Natural killer cell treated with Interleukin-12 subunit alpha and Interleukin-12 subunit beta and Interleukin-15 and Interleukin-18, amount 100 ng/mL, for 72 hours (primary cell): ENCODE measurements around the gene ASTN1. TPM values are rescaled to one million over a fixed set of nuclear protein-coding genes. Genes with fewer than 3 reads are reported as not detected.

Experiments
- ATAC-seq, 2 donors: fragments of 150-1000 bp; cut with Tn5 transposase in 1 of 2; sonication (Bioruptor Pico), chemical (Tn5 transposase) in 1 of 2; 2 replicates each; pipeline ENCODE4 v1.10.0; 2021
- DNase-seq: peaks from one replicate; pipeline ENCODE4 v3.0.0; 2022; ENCODE audit warnings: low spot score
- H3K27ac Mint-ChIP-seq, 2 donors: 1 replicate in 1 of 2; 2 replicates in 1 of 2; pipeline ENCODE4 v1.8.0; 2022; ENCODE audit warnings: mixed read lengths in 2 of 2, mild to moderate bottlenecking in 1 of 2, moderate library complexity in 1 of 2
- H3K27me3 Mint-ChIP-seq, 2 donors: 1 replicate in 1 of 2; 2 replicates in 1 of 2; pipeline ENCODE4 v1.8.0; 2022; ENCODE audit warnings: mixed read lengths in 2 of 2
- H3K36me3 Mint-ChIP-seq: one replicate; pipeline ENCODE4 v1.8.0; 2022; ENCODE audit warnings: mixed read lengths
- H3K4me1 Mint-ChIP-seq, 2 donors: 1 replicate in 1 of 2; 2 replicates in 1 of 2; pipeline ENCODE4 v1.8.0; 2022; ENCODE audit warnings: low read depth in 2 of 2, mixed read lengths in 2 of 2, mild to moderate bottlenecking in 1 of 2
- H3K4me3 Mint-ChIP-seq: one replicate; pipeline ENCODE4 v1.8.0; 2022; ENCODE audit warnings: mixed read lengths
- H3K9me3 Mint-ChIP-seq: 2 replicates; pipeline ENCODE4 v1.8.0; 2022; ENCODE audit warnings: mixed read lengths
- total RNA-seq, 2 donors: library from RNA; stranded (reverse); gene quantifications; one replicate each; pipeline ENCODE4 v1.2.3, GENCODE V29; 2022

The ASTN1 gene
- total RNA-seq, 2 donors from 2014 or later, result not detected

DNA sequence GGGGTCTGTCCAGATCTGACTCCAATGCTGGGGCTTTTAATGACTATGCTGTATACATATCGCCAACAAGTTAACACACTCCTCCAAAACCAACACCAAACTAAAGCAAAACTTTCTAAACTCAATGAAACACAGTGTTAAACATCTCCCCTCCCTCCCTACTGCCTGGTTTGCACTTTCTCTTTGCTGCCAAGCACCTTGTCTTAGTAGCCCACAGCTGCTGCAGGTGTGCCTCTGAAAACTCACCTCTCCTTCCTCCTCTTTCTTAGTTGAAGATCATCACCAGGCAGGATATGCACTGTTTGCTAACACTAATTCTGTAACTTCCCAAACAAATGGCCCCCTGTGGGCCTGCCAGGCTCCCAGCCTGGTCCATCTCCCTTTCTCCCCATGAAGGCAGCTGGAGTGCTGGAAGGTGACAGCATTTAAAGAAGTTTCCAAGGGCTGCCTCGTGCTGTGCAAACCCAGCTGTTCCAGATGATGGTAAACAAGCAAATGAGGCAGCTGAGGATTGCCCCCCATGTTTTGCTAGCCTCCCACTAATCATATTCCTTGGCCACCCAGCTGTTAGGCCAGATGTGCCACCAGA lies 213.7 kb downstream of the ASTN1 start:
- Mint-ChIP-seq H3K36me3 (no peaks in the 10 kb centered on the region), H3K4me3 (no peak overlapping the region), H3K4me1 (no peaks in the 10 kb centered on the region), H3K27ac (no peak overlapping the region), H3K9me3 (peaks cover 6% of the 10 kb centered on the region), H3K27me3 (peaks cover 0 to 9% of the 10 kb centered on the region in 2 donors)
- DNase-seq, result no peak
- ATAC-seq, result no peak

DNA sequence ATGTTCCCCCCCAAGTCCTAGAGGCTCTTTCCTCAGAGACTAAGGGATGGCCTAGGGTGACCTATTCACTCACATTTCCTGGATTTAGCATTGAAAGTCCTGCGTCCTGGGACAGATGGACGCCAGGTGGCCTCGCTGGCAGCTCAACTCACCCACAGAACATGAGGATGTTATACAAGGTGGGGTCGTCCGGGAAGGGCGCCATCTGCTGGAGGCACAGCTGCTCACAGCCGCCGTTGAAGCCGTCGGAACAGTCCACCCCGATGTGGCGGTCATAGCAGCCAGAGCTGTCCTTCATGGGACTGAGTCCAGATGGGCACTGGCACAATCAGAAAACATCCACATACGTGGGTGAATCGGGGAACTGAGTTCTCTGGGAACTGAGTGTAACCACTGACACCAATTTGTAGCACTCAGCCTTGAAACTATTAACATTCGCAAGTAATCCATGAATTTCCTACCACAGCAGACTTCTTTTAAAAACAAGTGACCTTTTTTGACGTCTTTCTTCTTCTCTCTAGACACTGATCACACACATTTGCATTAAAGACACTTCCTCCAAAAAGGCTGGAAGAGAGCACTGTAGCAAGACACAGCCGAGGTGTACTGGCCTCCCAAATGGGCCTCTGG lies 215.4 kb downstream of the ASTN1 start:
- DNase-seq (no peak), ATAC-seq (no peak)
- no peaks in the 10 kb centered on the region for H3K4me1 Mint-ChIP-seq
- H3K4me3 Mint-ChIP-seq, result no peak overlapping the region
- H3K9me3 Mint-ChIP-seq, result peaks cover 3% of the 10 kb centered on the region
- H3K27ac Mint-ChIP-seq, result no peak overlapping the region
- H3K27me3 Mint-ChIP-seq, result peaks cover 0 to 13% of the 10 kb centered on the region in 2 donors
- no peaks in the 10 kb centered on the region for H3K36me3 Mint-ChIP-seq

GRCh38 chr1:176944606-176945005 lies 219.9 kb downstream of the ASTN1 start:
- no peak overlapping the region for H3K4me3 Mint-ChIP-seq
- DNase-seq, result no peak
- peaks cover 0 to 11% of the 10 kb centered on the region in 2 donors for H3K27me3 Mint-ChIP-seq
- peaks cover 6% of the 10 kb centered on the region for H3K36me3 Mint-ChIP-seq
- H3K4me1 Mint-ChIP-seq, result no peaks in the 10 kb centered on the region
- H3K27ac Mint-ChIP-seq, result no peak overlapping the region
- no peak for ATAC-seq
- H3K9me3 Mint-ChIP-seq, result peaks cover 11% of the 10 kb centered on the region

DNA sequence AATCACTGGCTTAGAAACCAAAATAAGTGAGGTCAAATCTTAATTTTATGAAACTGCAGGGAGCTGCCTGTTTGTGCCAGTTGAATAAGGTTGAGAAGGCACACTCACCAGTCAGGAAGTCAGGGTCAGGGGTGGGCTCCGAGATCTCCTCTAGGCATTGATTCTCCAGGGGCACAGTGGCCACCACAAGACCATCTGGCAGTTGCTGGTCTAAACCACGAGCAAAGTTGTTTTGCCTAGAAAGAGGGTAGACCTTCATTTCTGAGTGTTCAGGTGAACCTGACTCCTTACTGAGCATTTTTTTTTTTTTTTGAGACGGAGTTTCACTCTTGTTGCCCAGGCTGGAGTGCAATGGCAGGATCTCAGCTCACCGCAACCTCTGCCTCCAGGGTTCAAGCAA lies 220.7 kb downstream of the ASTN1 start:
- Mint-ChIP-seq H3K27ac (no peak overlapping the region), H3K27me3 (peaks cover 0 to 5% of the 10 kb centered on the region in 2 donors), H3K36me3 (peaks cover 6% of the 10 kb centered on the region), H3K4me3 (no peak overlapping the region), H3K4me1 (no peaks in the 10 kb centered on the region), H3K9me3 (peaks cover 10% of the 10 kb centered on the region)
- no peak for ATAC-seq
- DNase-seq, result no peak

DNA sequence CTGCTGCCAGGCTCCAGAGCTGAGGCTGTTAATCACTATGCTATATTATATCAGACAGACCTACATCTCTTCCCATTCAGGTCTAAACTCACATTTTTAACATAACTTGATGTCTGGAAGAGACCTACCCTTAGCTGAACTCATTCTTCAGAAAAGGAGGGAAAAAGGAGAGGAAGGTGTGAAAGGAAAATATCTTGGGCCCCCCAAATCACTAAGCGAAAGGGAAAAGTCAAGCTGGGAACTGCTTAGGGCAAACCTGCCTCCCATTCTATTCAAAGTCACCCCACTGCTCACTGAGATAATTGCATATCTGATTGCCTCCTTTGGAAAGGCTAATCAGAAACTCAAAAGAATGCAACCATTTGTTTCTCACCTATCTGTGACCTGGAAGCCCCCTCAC lies 222.2 kb downstream of the ASTN1 start:
- Mint-ChIP-seq H3K27me3 (peaks cover 0 to 5% of the 10 kb centered on the region in 2 donors), H3K4me3 (no peak overlapping the region), H3K27ac (no peak overlapping the region), H3K4me1 (no peaks in the 10 kb centered on the region), H3K36me3 (peaks cover 6% of the 10 kb centered on the region), H3K9me3 (peaks cover 10% of the 10 kb centered on the region)
- DNase-seq (no peak), ATAC-seq (no peak)

GRCh38 chr1:176939993-176940392 lies 224.5 kb downstream of the ASTN1 start:
- H3K9me3 Mint-ChIP-seq, result peaks cover 13% of the 10 kb centered on the region
- ATAC-seq (no peak), DNase-seq (no peak)
- H3K36me3 Mint-ChIP-seq, result peaks cover 6% of the 10 kb centered on the region
- no peak overlapping the region for H3K4me3 Mint-ChIP-seq
- no peaks in the 10 kb centered on the region for H3K4me1 Mint-ChIP-seq
- no peak overlapping the region for H3K27ac Mint-ChIP-seq
- no peaks in the 10 kb centered on the region for H3K27me3 Mint-ChIP-seq

DNA sequence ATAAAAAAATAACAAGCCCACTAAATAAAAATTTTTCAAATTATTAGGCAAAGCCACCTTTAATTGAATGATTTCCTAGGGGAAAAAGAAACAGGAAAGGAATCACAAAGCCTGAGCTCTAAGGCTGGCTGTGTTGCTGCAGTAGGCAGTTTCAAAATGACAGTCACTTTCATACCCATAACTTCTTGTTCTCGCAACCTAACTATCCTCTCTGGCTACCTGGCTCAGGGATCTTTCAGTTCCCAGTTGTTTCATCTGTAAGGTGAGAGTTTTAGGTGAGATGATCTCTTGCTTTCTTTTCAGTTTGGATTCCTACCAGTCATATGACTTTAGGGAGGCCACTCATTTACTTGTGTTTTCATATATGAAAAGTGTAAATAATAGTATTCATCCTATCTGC lies 226.1 kb downstream of the ASTN1 start:
- no peak overlapping the region for H3K4me3 Mint-ChIP-seq
- H3K4me1 Mint-ChIP-seq, result no peaks in the 10 kb centered on the region
- H3K27ac Mint-ChIP-seq, result no peak overlapping the region
- ATAC-seq (no peak), DNase-seq (no peak)
- no peaks in the 10 kb centered on the region for H3K27me3 Mint-ChIP-seq
- peaks cover 6% of the 10 kb centered on the region for H3K36me3 Mint-ChIP-seq
- peaks cover 13% of the 10 kb centered on the region for H3K9me3 Mint-ChIP-seq

DNA sequence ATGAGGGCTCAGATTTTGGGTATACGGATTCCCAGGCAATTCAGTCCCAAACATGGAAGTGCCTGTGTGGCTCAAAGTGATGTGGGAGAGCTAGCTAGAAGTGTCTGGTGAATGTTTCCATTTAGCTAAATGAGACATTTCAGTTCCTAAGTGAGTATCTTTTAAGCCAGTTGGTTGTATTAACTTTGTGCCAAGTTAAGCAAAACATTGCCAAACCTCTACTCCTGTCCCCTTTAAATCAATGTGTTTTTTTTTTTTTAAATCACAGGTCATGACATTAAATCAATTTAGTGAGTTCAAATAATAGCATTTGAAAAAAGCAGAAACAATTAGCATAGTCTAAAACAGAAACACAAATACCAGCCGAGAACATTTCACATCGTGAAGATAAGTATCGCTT lies 230.1 kb downstream of the ASTN1 start:
- no peak for DNase-seq
- H3K27me3 Mint-ChIP-seq, result no peaks in the 10 kb centered on the region
- H3K36me3 Mint-ChIP-seq, result no peaks in the 10 kb centered on the region
- no peak overlapping the region for H3K4me3 Mint-ChIP-seq
- peaks cover 15% of the 10 kb centered on the region for H3K9me3 Mint-ChIP-seq
- ATAC-seq, result no peak
- no peaks in the 10 kb centered on the region for H3K4me1 Mint-ChIP-seq
- H3K27ac Mint-ChIP-seq, result no peak overlapping the region

DNA sequence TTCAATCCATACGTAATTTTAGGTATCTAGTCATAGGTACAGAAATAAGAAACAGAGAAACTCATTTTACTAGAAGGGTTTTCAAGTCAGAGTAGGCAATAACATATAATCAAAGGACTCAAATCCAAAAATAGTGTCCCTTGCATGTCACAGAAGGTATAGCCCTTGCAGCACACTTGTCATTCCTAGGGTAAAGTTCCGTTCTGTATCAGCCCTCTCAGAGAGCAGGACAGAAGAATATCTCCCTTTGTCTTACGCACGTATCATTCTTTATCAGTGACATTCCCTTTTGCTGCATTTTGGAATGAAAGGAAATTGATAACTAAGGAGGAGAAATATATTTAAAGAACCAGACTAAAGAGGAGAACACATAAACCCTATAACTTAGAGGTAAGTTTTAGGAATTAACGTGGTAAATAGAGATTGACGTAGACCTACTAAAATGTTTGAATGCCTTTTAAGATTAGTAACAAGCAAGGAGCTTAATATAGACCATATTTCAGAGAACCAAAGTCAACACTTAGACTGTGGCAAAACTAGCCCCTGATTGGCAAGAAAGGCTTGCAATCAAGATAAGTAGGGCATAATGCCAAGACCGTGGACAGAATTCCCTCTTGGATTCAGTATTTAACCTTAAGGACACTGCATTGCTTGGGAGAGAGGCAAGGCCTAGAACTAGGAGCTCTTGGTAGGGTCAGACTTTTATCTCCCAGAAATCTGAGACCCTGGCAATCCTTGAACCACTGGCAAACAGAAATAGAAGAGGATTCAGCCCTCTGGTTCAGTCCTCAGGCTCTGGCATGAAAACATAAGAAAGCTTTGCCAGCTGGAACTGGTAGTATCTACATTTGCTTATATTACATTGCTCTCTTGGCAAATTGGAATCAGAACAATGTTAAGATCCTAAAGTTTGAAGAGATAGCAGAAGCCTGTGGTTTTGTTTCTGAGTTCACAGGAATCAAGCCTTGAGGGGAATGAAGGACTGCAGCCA lies 232.1 kb downstream of the ASTN1 start:
- peaks cover 0 to 2% of the 10 kb centered on the region in 2 donors for H3K27me3 Mint-ChIP-seq
- DNase-seq (no peak), ATAC-seq (no peak)
- no peak overlapping the region for H3K27ac Mint-ChIP-seq
- H3K4me3 Mint-ChIP-seq, result no peak overlapping the region
- H3K36me3 Mint-ChIP-seq, result no peaks in the 10 kb centered on the region
- H3K4me1 Mint-ChIP-seq, result no peaks in the 10 kb centered on the region
- peaks cover 23% of the 10 kb centered on the region for H3K9me3 Mint-ChIP-seq

- H3K4me1 Mint-ChIP-seq, result no peaks in the 10 kb centered on the region
- H3K36me3 Mint-ChIP-seq, result no peaks in the 10 kb centered on the region
- ATAC-seq, result no peak
Observed at GRCh38 chr1:176931526-176931925, 233.0 kb downstream of the ASTN1 start.

GRCh38 chr1:176926330-176927086 lies 238.0 kb downstream of the ASTN1 start:
- Mint-ChIP-seq H3K9me3 (peaks cover 21% of the 10 kb centered on the region), H3K4me3 (no peak overlapping the region), H3K36me3 (no peaks in the 10 kb centered on the region), H3K27ac (no peak overlapping the region), H3K4me1 (no peaks in the 10 kb centered on the region), H3K27me3 (peaks cover 4% of the 10 kb centered on the region in 2 donors)
- DNase-seq (no peak), ATAC-seq (no peak)

More at GRCh38 chr1:176931526-176931925, 233.0 kb downstream of the ASTN1 start:
- H3K9me3 Mint-ChIP-seq, result peaks cover 25% of the 10 kb centered on the region
- no peak for DNase-seq
- H3K27me3 Mint-ChIP-seq, result peaks cover 0 to 2% of the 10 kb centered on the region in 2 donors
- H3K27ac Mint-ChIP-seq, result no peak overlapping the region
- H3K4me3 Mint-ChIP-seq, result no peak overlapping the region

GRCh38 chr1:176925223-176925622 lies 239.3 kb downstream of the ASTN1 start:
- H3K4me1 Mint-ChIP-seq, result no peaks in the 10 kb centered on the region
- no peak overlapping the region for H3K4me3 Mint-ChIP-seq
- no peak overlapping the region for H3K27ac Mint-ChIP-seq
- H3K9me3 Mint-ChIP-seq, result peaks cover 15% of the 10 kb centered on the region
- peaks cover 4 to 6% of the 10 kb centered on the region in 2 donors for H3K27me3 Mint-ChIP-seq
- ATAC-seq (no peak), DNase-seq (no peak)
- no peaks in the 10 kb centered on the region for H3K36me3 Mint-ChIP-seq

DNA sequence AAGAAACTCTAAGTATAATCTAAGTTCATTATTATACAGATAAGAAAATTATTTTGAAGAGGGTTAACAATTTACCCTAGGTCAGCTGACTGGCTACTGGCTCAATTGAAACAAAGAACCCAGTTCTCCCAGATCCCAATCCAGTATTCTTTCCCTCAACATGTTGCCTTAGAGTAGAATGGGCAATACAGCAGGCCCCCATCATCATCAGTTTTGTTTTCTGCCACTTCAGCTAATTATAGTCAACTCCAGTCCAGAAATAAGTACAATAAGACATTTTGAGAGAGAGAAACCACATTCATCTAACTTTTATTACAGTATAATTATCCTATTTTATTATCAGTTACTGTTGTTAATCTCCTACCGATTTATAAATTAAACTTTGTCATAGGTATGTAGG lies 241.2 kb downstream of the ASTN1 start:
- no peaks in the 10 kb centered on the region for H3K36me3 Mint-ChIP-seq
- H3K27me3 Mint-ChIP-seq, result peaks cover 5 to 6% of the 10 kb centered on the region in 2 donors
- H3K27ac Mint-ChIP-seq, result no peak overlapping the region
- H3K9me3 Mint-ChIP-seq, result peaks cover 4% of the 10 kb centered on the region
- DNase-seq (no peak), ATAC-seq (no peak)
- no peaks in the 10 kb centered on the region for H3K4me1 Mint-ChIP-seq
- H3K4me3 Mint-ChIP-seq, result no peak overlapping the region
